NOMO-1 treated with DMSO at 0.1 percent for 48 hours (cell line): ENCODE data around the gene IL1RAPL2.

Experiments used
- DNase-seq: peaks from one replicate; lab custom pipeline; 2025; ENCODE audit not compliant: unreplicated experiment; lab: John Stamatoyannopoulos, UW

IL1RAPL2 gene

GRCh38 chrX:105543283-105543682, 977.3 kb downstream of the IL1RAPL2 start:
- DNase-seq = no peak

- DNase-seq = no peak
Observed at GRCh38 chrX:105550043-105550663, 984.2 kb downstream of the IL1RAPL2 start.

- DNase-seq = no peak
Observed at GRCh38 chrX:105552395-105552794, 986.4 kb downstream of the IL1RAPL2 start.

- DNase-seq = no peak
Observed at GRCh38 chrX:105553118-105553517, 987.1 kb downstream of the IL1RAPL2 start.

GRCh38 chrX:105564501-105564900, 998.5 kb downstream of the IL1RAPL2 start:
- no peak for DNase-seq

- no peak for DNase-seq
Observed at GRCh38 chrX:105565856-105566255, 999.9 kb downstream of the IL1RAPL2 start.

- DNase-seq = no peak
Observed at GRCh38 chrX:105567082-105567481, 1001.1 kb downstream of the IL1RAPL2 start.

GRCh38 chrX:105608745-105609144, 1042.7 kb downstream of the IL1RAPL2 start:
- no peak for DNase-seq

GRCh38 chrX:105609530-105609929, 1043.5 kb downstream of the IL1RAPL2 start:
- no peak for DNase-seq

- DNase-seq = no peak
Observed at GRCh38 chrX:105610411-105610810, 1044.4 kb downstream of the IL1RAPL2 start.

- no peak for DNase-seq
Observed at GRCh38 chrX:105618393-105619101, 1052.5 kb downstream of the IL1RAPL2 start.

GRCh38 chrX:105634180-105634579, 1068.2 kb downstream of the IL1RAPL2 start:
- no peak for DNase-seq

- no peak for DNase-seq
Observed at GRCh38 chrX:105635794-105636193, 1069.8 kb downstream of the IL1RAPL2 start.

- DNase-seq = no peak
Observed at GRCh38 chrX:105636667-105637066, 1070.7 kb downstream of the IL1RAPL2 start.

- DNase-seq = no peak
Observed at GRCh38 chrX:105645667-105646357, 1079.8 kb downstream of the IL1RAPL2 start.

- no peak for DNase-seq
Observed at GRCh38 chrX:105646592-105647372, 1080.8 kb downstream of the IL1RAPL2 start.

GRCh38 chrX:105647749-105648148, 1081.8 kb downstream of the IL1RAPL2 start:
- DNase-seq = no peak

- DNase-seq = no peak
Observed at GRCh38 chrX:105648732-105649131, 1082.7 kb downstream of the IL1RAPL2 start.

GRCh38 chrX:105650577-105650976, 1084.6 kb downstream of the IL1RAPL2 start:
- DNase-seq = no peak

GRCh38 chrX:105650986-105651385, 1085.0 kb downstream of the IL1RAPL2 start:
- no peak for DNase-seq

GRCh38 chrX:105653891-105654290, 1087.9 kb downstream of the IL1RAPL2 start:
- DNase-seq = no peak
